IMR-90 (cell line): ENCODE results near the gene GRB2. TPM values are rescaled to one million over a fixed set of nuclear protein-coding genes. Genes with fewer than 3 reads are reported as not detected.

Experiments used
- ATAC-seq: fragments of 200-7000 bp; cut with Tn5 transposase; 2 replicates; pipeline ENCODE4 v1.9.1; 2020; ENCODE audit warnings: low read depth, mild to moderate bottlenecking, moderate library complexity
- BruUV-seq: library from RNA; stranded (reverse); fragments of 400-500 nt; replicated peaks from 2 replicates; lab custom pipeline; 2021; lab: Mats Ljungman, UMichigan
- CTCF ChIA-PET: fragments of 300-600 bp; formaldehyde crosslinking; extraction: SDS; loops from one replicate; lab custom pipeline; 2021; ENCODE audit warnings: antibody characterized with exemption; lab: Yijun Ruan, JAX
- POLR2A ChIA-PET: fragments of 300-600 bp; sonication (Branson Sonifier 250); formaldehyde crosslinking; loops from one replicate; lab custom pipeline; 2022; ENCODE audit warnings: antibody characterized with exemption; ENCODE audit not compliant: unreplicated experiment; lab: Charles Lee
- DNase-seq: peaks from one replicate; pipeline ENCODE4 v3.0.0; 2013
- H2AFZ ChIP-seq: replicated peaks from 2 replicates; pipeline ENCODE3; 2013; ENCODE audit warnings: low read length, mild to moderate bottlenecking; ENCODE audit not compliant: poor library complexity
- H2AK5ac ChIP-seq: 2 replicates; pipeline ENCODE4 v1.6.1; 2013; ENCODE audit warnings: low read depth, low read length, inconsistent platforms
- H2AK9ac ChIP-seq: replicated peaks from 2 replicates; pipeline ENCODE3; 2013; ENCODE audit warnings: mild to moderate bottlenecking, low read depth, low read length, moderate library complexity; ENCODE audit not compliant: poor library complexity
- H2BK120ac ChIP-seq: 2 replicates; pipeline ENCODE4 v1.6.1; 2013; ENCODE audit warnings: low read depth, low read length, inconsistent platforms
- H2BK15ac ChIP-seq: 3 replicates; pipeline ENCODE4 v1.6.1; 2013; ENCODE audit warnings: low read depth, low read length, inconsistent platforms
- H2BK20ac ChIP-seq: 2 replicates; pipeline ENCODE4 v1.6.1; 2013; ENCODE audit warnings: low read depth, mild to moderate bottlenecking, inconsistent platforms, low read length, moderate library complexity
- H2BK5ac ChIP-seq: 2 replicates; pipeline ENCODE4 v1.6.1; 2013; ENCODE audit warnings: mild to moderate bottlenecking, low read depth, low read length, inconsistent platforms; ENCODE audit not compliant: poor library complexity, severe bottlenecking
- H3K14ac ChIP-seq: replicated peaks from 2 replicates; pipeline ENCODE4 v1.6.1; 2013; ENCODE audit warnings: low read depth, low read length, inconsistent platforms
- H3K18ac ChIP-seq: 2 replicates; pipeline ENCODE4 v1.6.1; 2013; ENCODE audit warnings: low read depth, low read length, control low read depth
- H3K23ac ChIP-seq: 2 replicates; pipeline ENCODE4 v1.6.1; 2013; ENCODE audit warnings: low read depth, low read length, inconsistent platforms
- H3K27ac ChIP-seq: 2 replicates; pipeline ENCODE4 v1.5.1; 2013; ENCODE audit warnings: mild to moderate bottlenecking, control low read depth, low read length; ENCODE audit not compliant: insufficient read depth
- H3K27me3 ChIP-seq: 2 replicates; pipeline ENCODE4 v1.6.1; 2013; ENCODE audit warnings: low read length; ENCODE audit not compliant: control insufficient read depth, insufficient read depth
- H3K36me3 ChIP-seq: 2 replicates; pipeline ENCODE4 v1.6.1; 2013; ENCODE audit warnings: low read length, mixed read lengths; ENCODE audit not compliant: control insufficient read depth, insufficient read depth
- H3K4ac ChIP-seq: 2 replicates; pipeline ENCODE4 v1.6.1; 2013; ENCODE audit warnings: low read depth, low read length, inconsistent platforms
- H3K4me1 ChIP-seq: 2 replicates; pipeline ENCODE4 v1.6.1; 2013; ENCODE audit warnings: low read length, mixed read lengths; ENCODE audit not compliant: control insufficient read depth, insufficient read depth
- H3K4me2 ChIP-seq: 2 replicates; pipeline ENCODE4 v1.6.1; 2013; ENCODE audit warnings: low read depth, mild to moderate bottlenecking, control low read depth, low read length, moderate library complexity
- H3K4me3 ChIP-seq: 2 replicates; pipeline ENCODE4 v1.5.1; 2013; ENCODE audit warnings: low read depth, mild to moderate bottlenecking, control low read depth, low read length, moderate library complexity; ENCODE audit not compliant: insufficient read depth
- H3K56ac ChIP-seq: 2 replicates; pipeline ENCODE4 v1.6.1; 2013; ENCODE audit warnings: low read length, inconsistent platforms; ENCODE audit not compliant: insufficient read depth; ENCODE audit errors: extremely low read depth
- H3K79me1 ChIP-seq, 2 experiments: 2 replicates each; pipeline ENCODE4 v1.6.1; 2013; ENCODE audit warnings: low read length in 2 of 2, inconsistent platforms in 1 of 2, low read depth in 1 of 2
- H3K9ac ChIP-seq: 2 replicates; pipeline ENCODE4 v1.6.1; 2013; ENCODE audit warnings: low read depth, low read length, control low read depth
- H3K9me1 ChIP-seq: 2 replicates; pipeline ENCODE4 v1.6.1; 2013; ENCODE audit warnings: low read length, inconsistent platforms; ENCODE audit not compliant: insufficient read depth
- H3K9me3 ChIP-seq: 2 replicates; pipeline ENCODE4 v1.6.1; 2013; ENCODE audit warnings: low read length; ENCODE audit not compliant: control insufficient read depth, insufficient read depth
- H4K20me1 ChIP-seq: 2 replicates; pipeline ENCODE4 v1.6.1; 2013; ENCODE audit warnings: low read length, inconsistent platforms; ENCODE audit not compliant: insufficient read depth
- H4K5ac ChIP-seq: 2 replicates; pipeline ENCODE4 v1.6.1; 2013; ENCODE audit warnings: mild to moderate bottlenecking, low read depth, low read length, control low read depth
- H4K8ac ChIP-seq, 2 experiments: 2 replicates each; pipeline ENCODE4 v1.6.1; 2013; ENCODE audit warnings: low read depth in 2 of 2, low read length in 2 of 2, control low read depth in 1 of 2, inconsistent platforms in 1 of 2
- H4K91ac ChIP-seq: 2 replicates; pipeline ENCODE4 v1.6.1; 2013; ENCODE audit warnings: low read depth, low read length, inconsistent platforms; ENCODE audit not compliant: insufficient read depth
- BHLHE40 ChIP-seq: fragments of 150-350 bp; IDR thresholded peaks from 2 replicates; pipeline ENCODE4 v1.6.1; 2016; ENCODE audit warnings: mild to moderate bottlenecking, low read depth, low read length
- CEBPB ChIP-seq: IDR thresholded peaks from 2 replicates; pipeline ENCODE4 v1.6.1; 2012; ENCODE audit warnings: low read depth, low read length, improper control_type of control experiment
- CHD1 ChIP-seq: IDR thresholded peaks from 2 replicates; pipeline ENCODE4 v1.6.1; 2012; ENCODE audit warnings: low read depth, low read length, improper control_type of control experiment
- CTCF ChIP-seq: conservative IDR thresholded peaks from 2 replicates; pipeline ENCODE4 v1.5.1; 2012; ENCODE audit warnings: mild to moderate bottlenecking, low read depth, low read length, improper control_type of control experiment
- ELK1 ChIP-seq: fragments of 150-350 bp; IDR thresholded peaks from 2 replicates; pipeline ENCODE4 v1.6.1; 2016; ENCODE audit warnings: low read depth, mild to moderate bottlenecking, low read length, moderate library complexity, borderline replicate concordance
- FOS ChIP-seq: fragments of 150-350 bp; IDR thresholded peaks from 2 replicates; pipeline ENCODE4 v1.6.1; 2016; ENCODE audit warnings: low read depth, low read length
- MAFK ChIP-seq: IDR thresholded peaks from 2 replicates; pipeline ENCODE4 v1.6.1; 2012; ENCODE audit warnings: low read depth, low read length, improper control_type of control experiment
- MAZ ChIP-seq: IDR thresholded peaks from 2 replicates; pipeline ENCODE4 v1.6.1; 2012; ENCODE audit warnings: low read depth, mild to moderate bottlenecking, low read length, improper control_type of control experiment, moderate library complexity, borderline replicate concordance
- MXI1 ChIP-seq: IDR thresholded peaks from 2 replicates; pipeline ENCODE4 v1.6.1; 2012; ENCODE audit warnings: low read depth, mild to moderate bottlenecking, low read length, moderate library complexity, borderline replicate concordance
- NFE2L2 ChIP-seq: fragments of 150-350 bp; IDR thresholded peaks from 2 replicates; pipeline ENCODE4 v1.6.1; 2016; ENCODE audit warnings: low read depth, mild to moderate bottlenecking, low read length
- POLR2A ChIP-seq: IDR thresholded peaks from 2 replicates; pipeline ENCODE4 v1.6.1; 2012; ENCODE audit warnings: mild to moderate bottlenecking, low read depth, low read length
- RAD21 ChIP-seq: IDR thresholded peaks from 2 replicates; pipeline ENCODE4 v1.6.1; 2012; ENCODE audit warnings: low read length, improper control_type of control experiment
- RCOR1 ChIP-seq: IDR thresholded peaks from 2 replicates; pipeline ENCODE4 v1.6.1; 2012; ENCODE audit warnings: mild to moderate bottlenecking, low read length, improper control_type of control experiment; ENCODE audit not compliant: insufficient replicate concordance
- RFX5 ChIP-seq: IDR thresholded peaks from 2 replicates; pipeline ENCODE4 v1.8.0; 2012; ENCODE audit warnings: low read depth, mild to moderate bottlenecking, low read length, moderate library complexity
- USF2 ChIP-seq: fragments of 150-350 bp; IDR thresholded peaks from 2 replicates; pipeline ENCODE4 v1.6.1; 2017; ENCODE audit warnings: mild to moderate bottlenecking, antibody characterized with exemption, low read length, low read depth
- WGBS, 2 experiments: methylation state at CpG; one replicate each; pipeline versions ENCODE4 v1.1.5 to v1.1.7; 2013; ENCODE audit warnings: missing lambda C conversion rate in 2 of 2; ENCODE audit not compliant: insufficient read length in 1 of 2; ENCODE audit errors: extremely low coverage in 2 of 2; 5-methylcytosine and 5-hydroxymethylcytosine counted together
- dilution Hi-C: fragments of 300-500 bp; cut with HindIII; formaldehyde crosslinking; loops from one replicate; pipeline ENCODE4 v1.14.3; 2018; ENCODE audit warnings: low sequenced_read_pairs; ENCODE audit not compliant: unreplicated experiment
- in situ Hi-C: fragments of 300-500 bp; cut with MboI; formaldehyde crosslinking; loops from 3 replicates; pipeline ENCODE4 v1.14.3; 2019; ENCODE audit warnings: low sequenced_read_pairs, inconsistent platforms, mixed read lengths
- intact Hi-C: fragments of 100-400 bp; cut with micrococcal nuclease; formaldehyde crosslinking; loops from 2 replicates; pipeline ENCODE4 v1.10.0; 2022
- polyA plus RNA-seq, 3 experiments: library from polyadenylated mRNA; depleted of rRNA; stranded (reverse); fragments of >200 nt; gene quantifications; 2 replicates each; pipeline ENCODE4 v1.2.3, GENCODE V29; 2012; ENCODE audit warnings: low replicate concordance in 1 of 3
- total RNA-seq: library from RNA; depleted of rRNA; stranded (reverse); fragments of >200 nt; gene quantifications from 2 replicates; pipeline ENCODE4 v1.2.3, GENCODE V29; 2012

The GRB2 gene
- total and polyA plus RNA-seq, 2 of the 4 experiments (the other 2 are of a cell fraction), result 49.3 to 62.1 TPM

- Histone ChIP-seq H2AFZ (no peak overlapping the region), H3K9me3 (no peaks in the 10 kb centered on the region), H2BK20ac (no peak overlapping the region), H4K8ac (no peak overlapping the region), H2BK15ac (no peak overlapping the region), H3K23ac (no peak overlapping the region), H2AK9ac (no peak overlapping the region), H4K20me1 (peaks cover 100% of the 10 kb centered on the region), H3K27ac (no peak overlapping the region), H3K79me1 (peaks cover 31 to 91% of the 10 kb centered on the region in 2 experiments), H3K27me3 (no peaks in the 10 kb centered on the region), H3K4me3 (no peak overlapping the region), H3K4ac (no peak overlapping the region), H3K18ac (no peak overlapping the region), H4K5ac (no peak overlapping the region), H3K4me1 (peaks cover 17% of the 10 kb centered on the region), H3K36me3 (no peaks in the 10 kb centered on the region), H3K56ac (no peak overlapping the region), H2BK5ac (no peak overlapping the region), H3K14ac (no peak overlapping the region), H4K91ac (no peak overlapping the region), H3K9me1 (peaks cover 19% of the 10 kb centered on the region), H3K4me2 (no peak overlapping the region), H3K9ac (no peak overlapping the region), H2AK5ac (no peak overlapping the region), H2BK120ac (no peak overlapping the region)
- in situ Hi-C loops (no loop called here), dilution Hi-C loops (no loop called here), intact Hi-C loops (no loop called here)
- no peak for DNase-seq
- CTCF ChIA-PET, result interaction anchor here (0.6 kb wide), 1 partner anchor 24 kb away, joined by 3 read pairs; no protein-coding TSS in a partner anchor
- BruUV-seq, result no TSS peak
- POLR2A ChIA-PET, result no interaction called here
- TF ChIP-seq USF2, result no peak
- no peak for TF ChIP-seq CTCF
- no peak for TF ChIP-seq RAD21
- TF ChIP-seq POLR2A, result no peak
- TF ChIP-seq ELK1, result no peak
- no peak for TF ChIP-seq NFE2L2
- no peak for TF ChIP-seq MAZ
- TF ChIP-seq CHD1, result no peak
- TF ChIP-seq FOS, result no peak
- TF ChIP-seq MXI1, result no peak
- TF ChIP-seq MAFK, result no peak
- TF ChIP-seq RCOR1, result no peak
- TF ChIP-seq CEBPB, result no peak
- no peak for TF ChIP-seq RFX5
- no peak for TF ChIP-seq BHLHE40
- no peak for ATAC-seq
- WGBS, 2 experiments, result 100% methylated on average over 1 of the region's 6 CpGs; no CpG with 5 or more reads in 1 of the 2 experiments
Observed at GRCh38 chr17:75366432-75366831, 39.0 kb downstream of the GRB2 start.
